NCI-H146 treated with DMSO at 0.1 percent for 48 hours (cell line): ENCODE measurements around the gene ING4.

Source experiments
- DNase-seq: peaks from one replicate; lab custom pipeline; 2025; ENCODE audit not compliant: unreplicated experiment; lab: John Stamatoyannopoulos, UW

ING4 gene

DNA sequence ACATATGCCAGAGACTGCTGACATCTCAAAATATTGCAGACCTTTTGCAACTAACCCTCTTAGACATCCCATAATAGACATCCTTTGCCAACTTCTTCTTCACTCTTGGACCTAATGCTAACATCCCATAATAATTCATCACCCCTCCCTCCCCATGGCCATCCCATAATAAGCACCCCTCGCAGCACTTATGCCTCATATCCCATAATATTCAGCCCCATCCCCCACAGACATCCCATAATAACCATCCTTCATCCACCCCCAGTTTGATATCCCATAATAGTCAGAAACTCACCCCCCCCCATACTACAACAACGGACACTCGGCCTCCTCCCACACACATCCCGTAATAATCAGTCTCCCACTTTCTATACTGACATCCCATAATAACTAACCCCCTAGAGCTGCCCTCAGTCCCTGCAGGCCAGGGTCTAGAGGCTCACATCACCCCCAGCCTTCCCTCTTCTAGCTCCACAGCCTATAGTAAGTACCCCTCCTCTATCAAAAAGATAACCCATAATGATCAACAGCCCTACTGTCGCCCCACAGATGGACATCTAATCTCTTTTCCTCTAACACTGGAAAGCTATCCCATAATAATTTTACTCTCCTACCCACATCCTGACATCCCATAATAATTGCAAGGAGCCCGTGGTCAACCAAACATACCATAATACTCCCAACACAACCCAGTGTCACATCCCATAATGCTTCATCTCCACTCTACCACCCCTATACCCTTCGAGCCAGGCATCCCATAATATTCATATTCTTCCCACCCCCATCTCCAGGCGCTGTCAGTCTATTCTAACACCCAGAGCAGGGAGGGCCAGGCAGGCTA is 54.9 kb downstream of the ING4 start:
- DNase-seq = peak; percentile 89

DNA sequence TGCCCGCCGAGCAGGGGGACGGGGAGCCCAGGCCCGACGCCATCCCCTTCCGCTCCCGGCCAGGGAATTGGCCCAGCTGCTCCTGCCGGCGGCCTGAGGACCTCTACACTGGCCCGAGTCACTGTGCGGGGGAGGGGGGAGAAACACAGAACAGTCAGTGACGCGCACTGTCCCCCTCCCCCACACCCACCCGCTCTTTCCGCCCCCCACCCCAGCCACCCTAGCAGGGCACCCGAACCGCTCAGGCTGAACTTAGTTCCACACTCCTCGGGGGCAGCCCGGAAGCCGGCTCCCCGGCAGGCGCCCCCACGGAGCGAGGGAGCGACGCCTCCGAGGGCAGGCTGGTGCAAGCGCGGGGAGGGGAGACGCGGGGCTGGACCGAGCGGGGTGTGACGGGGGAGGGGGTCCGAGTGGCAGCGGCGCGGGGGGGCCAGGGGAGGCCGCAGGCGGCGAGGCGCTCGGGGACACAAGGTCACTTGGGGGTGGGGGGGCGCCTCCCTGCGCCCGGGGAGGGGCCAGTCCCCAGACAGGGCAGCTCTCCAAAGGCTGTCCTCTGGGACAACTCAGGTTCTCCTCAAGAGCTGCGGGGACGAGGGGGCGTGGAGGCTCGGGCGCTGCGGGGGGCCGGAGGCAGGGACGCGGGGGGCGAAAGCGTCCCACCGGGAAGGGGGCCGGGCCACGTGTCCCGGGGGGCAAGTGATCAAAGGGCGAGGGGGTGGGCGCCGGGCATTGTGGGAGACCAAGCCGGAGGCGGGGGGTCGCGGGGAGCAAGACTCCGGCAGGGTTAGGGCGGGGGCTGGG is 56.4 kb downstream of the ING4 start:
- no peak for DNase-seq

DNA sequence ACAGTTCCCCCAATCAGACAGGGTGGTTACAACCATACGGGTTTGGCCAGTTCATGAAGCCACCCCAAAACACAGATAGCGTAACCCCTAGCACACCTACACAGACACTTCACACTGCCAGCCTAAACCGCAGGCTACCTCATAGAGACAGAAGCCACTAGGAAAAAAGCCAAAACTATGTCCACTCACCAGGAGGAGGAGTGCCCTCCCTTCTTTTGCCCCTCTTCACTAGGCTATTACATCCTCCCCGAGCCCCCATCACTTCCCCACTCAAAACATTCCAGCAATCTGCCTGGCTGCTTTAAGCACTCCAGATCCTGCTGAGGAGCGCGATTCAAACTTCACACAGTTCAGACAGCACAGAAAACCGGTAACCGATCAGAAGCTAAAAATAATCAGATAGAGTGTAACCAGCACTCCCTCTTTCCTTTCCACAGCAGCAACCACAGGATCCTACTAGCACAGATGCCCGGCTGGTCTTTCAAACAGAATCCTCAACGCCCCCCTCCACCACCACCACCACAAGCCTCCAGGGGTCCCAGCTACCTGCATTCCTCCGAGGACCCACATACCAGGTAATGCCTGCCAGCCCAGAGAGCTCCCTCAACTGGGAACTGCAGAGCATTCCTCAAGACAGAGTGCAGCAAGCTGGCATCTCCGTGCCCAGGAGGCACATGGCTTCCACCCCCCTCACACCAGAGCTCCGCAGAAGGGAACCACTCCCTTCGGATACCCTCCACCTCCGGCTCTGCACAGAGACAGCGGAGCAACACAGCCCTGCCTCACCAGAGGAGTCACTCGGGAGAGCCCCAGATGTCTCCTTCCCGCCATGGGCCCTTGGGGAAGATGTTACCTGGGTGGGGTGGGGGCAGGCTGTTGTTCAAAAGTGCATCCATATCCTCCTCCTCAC is 57.2 kb downstream of the ING4 start:
- DNase-seq = no peak

DNA sequence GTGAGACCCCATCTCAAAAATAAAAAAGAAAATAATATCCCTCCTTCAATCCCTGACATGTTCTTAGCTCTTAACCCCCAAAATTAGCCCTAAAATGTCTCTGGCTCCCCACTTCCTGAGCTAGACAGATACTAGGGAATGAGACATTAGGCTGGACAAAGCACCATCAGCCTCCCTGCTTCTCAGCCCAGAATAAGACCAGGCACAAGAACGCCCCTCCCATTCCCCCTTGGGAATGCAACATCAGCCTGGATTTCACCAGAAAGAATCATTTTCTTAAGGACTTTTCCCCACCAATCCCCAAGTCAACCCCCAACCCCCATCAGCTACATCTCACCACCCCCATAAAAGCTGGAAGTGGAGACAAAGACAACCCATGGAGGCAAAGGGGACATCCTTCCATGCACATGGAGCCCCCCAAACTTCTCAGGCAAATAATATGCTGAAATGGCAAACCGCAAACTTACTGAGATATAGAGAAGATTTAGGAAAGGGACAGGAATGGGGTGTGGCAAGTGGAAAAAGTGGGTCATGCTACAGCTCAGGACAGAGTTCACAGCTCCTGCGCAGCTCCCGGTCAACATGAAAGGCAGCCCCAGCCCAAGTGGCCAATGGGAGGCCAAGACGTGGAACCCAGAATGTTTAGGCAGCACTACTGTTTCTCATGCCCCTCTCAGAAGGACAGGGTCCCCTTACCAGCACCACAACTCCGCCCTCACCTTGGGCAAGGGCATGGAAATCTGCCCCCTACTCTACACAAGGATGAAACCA is 58.5 kb downstream of the ING4 start:
- DNase-seq = no peak

DNA sequence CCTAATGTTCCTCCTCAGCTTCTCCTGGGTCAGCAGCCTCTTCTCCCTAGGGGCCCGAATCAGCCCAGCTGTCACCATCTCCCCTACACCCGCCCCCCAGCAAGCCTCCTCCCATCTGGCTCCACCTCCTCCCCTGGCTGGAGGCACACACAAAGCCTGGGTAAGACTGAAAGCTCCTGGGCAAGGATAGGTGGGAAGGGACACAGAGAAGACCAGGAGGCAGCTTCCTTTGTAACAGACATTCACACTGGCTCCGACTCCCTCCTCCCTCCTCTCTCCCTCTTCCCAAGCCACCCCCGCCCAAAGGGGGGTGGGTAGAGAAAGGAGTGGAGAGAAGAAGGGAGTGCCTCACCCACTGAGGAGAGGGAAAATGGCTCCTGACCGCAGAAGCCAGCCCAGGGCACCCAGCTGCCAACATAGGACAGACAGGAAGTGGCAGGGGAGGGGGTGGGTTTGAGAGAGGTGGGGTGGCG is 59.8 kb downstream of the ING4 start:
- DNase-seq = no peak

DNA sequence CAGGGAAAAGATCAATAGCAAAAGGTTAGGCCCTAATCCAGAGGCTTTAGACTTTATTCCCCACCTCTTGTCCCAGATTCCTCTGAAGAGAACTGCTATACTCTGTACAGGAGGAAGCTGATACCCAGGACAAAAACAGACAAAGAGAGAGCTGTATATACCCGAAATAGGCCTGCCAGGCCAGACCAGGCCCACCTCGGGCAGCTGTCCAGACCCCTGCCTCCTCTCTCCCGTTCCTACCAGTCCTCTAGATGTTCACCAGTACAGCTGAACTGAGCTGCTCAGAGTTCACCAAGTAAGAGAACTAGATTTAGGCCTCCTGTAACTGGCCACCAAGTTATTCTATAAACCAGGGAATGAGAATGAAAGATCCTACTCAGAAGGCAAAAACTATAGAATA is 60.4 kb downstream of the ING4 start:
- no peak for DNase-seq
